ENCODE measurements around the gene AFF1.
"Not testable (repeated sequence)": the region's sequence is repeated elsewhere in the genome, so short reads cannot be mapped to it uniquely, and the experiment has no call there.

The AFF1 gene

DNA sequence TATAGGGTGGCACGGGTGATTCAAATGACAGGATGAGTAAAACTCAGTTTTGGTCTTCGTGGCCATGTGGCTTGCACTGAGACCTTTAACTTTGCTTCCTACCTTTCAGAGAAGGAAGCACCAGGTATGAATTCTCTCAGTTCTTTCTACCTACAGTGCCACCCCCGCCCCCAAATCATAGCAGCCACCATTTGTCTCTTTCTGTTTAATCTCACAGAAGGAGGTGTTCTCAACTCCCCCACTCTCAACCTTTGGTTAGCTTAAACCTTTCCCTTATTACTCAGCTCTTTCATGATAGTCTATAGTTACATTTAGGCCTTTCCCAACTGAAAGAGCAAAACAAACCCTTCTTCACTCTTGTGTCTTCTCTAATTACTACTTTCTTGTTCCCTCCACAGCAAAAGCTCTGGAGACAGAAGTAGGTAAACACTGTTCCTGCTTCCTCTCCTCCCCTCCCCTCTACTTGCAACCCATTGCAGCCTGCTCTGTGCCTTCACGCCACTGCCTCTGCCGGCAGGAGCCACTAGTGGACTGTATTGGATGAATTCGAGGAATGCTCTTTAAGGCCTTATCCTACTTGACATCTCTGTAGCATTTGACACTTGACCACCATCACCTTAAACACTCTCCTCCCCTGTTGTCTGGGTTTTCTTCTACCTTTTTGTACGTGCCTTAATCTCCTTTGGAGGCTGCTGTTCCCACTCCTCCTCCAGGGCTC lies 123.7 kb downstream of the AFF1 start:
- peak; percentile 83 for DNase-seq

DNA sequence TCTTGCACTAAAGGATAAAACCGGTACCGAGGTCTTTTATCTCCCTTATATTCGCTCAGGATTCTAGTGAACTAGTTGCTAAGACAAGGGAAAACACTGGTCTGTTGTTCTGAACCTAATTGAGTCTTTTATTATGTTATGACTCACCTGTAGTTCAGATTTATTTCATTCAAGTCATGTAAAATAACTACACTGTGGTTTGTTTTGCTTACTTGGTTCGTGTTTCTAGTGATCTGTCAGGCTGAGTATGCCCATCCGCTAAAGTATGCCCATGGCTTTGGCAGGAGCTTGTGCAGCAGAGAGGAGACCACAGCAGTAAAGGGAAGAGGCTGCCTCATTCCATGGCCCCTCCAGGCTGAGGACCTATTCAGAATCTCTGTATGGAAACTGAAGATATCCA lies 126.1 kb downstream of the AFF1 start:
- DNase-seq, result peak; percentile 72

DNA sequence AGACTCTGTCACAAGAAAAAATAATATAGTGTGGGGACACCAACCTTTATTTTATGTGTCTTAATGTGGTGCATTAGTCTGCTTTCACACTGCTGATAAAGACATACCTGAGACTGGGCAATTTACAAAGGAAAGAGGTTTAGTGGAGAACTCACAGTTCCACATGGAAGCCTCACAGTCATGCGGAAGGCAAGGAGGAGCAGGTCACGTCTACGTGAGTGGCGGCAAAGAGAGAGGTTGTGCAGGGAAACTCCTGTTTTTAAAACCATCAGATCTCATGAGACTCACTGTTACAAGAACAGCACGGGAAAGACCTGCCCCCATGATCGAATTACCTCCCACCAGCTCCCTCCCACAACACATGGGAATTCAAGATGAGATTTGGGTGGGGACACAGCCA lies 130.2 kb downstream of the AFF1 start:
- DNase-seq, result no peak

DNA sequence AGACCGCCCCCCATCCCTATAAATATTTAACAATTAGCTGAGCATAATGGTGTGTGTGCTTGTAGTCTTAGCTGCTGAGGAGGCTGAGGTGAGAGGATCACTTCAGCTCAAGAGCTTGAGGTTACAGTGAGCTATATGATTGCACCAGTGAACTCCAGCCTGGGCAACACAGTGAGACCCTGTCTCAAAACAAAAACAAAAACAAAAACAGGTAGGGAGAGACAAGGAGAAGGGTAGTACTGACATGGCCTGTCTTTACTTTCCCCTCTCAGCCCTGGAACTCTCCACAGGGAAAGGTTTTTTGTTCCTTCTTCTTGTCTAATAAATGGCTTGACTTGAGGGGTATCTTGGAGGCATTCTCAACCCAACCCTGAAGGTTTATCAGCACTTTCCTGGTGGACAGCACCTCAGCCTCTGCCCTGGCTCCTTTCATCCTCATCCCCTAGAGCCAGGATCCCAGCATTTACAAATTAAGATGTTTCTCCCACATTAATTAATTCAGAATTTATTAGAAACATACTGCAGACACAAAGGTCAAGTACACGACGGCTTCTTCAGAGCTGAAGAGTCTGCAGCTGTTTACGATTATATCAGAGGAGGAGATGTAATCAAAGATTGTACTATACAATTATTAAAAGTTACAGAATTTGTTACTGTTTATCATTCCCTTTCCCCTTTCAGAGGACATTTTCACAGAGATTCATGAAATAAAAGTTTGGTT lies 131.8 kb downstream of the AFF1 start:
- no peak for DNase-seq

DNA sequence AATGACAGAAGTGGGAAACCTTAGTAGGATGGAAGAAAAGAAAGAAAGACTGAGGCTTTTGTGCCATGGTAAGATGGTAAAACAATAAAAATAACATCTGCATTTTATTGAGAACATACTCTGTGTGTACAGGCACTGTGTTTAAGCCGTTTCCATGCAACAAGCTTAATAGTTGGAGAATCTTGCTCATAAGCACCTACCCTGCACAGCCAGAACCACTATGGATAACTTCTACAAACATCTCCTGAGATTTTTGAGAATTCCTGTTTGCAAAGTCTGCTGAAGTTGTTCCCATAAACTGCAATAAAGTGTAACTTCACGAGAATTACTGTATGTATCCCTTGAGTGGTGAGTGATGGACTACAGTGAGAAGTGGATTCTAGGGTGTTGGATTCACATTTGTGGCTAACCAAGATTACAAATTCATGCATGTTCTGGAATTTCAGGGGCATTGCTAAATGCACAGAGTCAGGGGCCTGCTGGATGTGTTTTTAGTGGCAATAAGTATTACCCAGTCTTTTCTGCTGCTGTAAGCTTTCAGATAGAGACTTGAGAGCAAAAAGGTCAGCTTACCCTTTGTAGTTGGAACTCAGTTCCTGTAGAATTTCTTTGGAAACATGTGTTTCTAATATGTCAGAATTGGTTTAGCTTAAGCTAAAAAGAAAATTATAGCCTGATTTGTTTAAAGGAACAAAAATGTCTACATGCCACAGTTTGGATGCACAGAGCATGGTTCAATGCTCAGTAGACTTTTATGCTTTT lies 132.5 kb downstream of the AFF1 start:
- no peak for DNase-seq

DNA sequence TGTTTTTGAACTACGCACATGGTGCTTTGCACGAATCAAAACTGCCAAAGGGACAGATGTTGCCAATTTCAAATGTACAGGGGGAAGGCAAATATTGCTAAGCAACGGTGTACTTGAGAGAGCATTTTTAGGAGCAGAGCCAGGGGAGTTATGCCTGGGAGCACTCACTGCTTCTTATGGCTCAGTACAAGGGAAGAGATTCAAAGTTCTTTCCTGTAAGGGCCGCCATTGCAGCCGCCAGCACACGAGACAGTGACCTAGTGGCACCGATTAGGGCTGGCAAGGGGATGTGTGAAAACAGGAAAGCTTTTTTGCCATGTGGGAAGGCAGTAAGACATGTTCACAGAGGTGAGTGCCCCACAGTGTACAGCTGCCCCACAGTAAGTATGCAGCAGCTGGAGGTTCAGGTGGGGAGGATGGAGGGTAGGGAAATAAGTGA lies 133.8 kb downstream of the AFF1 start:
- DNase-seq, result no peak

DNA sequence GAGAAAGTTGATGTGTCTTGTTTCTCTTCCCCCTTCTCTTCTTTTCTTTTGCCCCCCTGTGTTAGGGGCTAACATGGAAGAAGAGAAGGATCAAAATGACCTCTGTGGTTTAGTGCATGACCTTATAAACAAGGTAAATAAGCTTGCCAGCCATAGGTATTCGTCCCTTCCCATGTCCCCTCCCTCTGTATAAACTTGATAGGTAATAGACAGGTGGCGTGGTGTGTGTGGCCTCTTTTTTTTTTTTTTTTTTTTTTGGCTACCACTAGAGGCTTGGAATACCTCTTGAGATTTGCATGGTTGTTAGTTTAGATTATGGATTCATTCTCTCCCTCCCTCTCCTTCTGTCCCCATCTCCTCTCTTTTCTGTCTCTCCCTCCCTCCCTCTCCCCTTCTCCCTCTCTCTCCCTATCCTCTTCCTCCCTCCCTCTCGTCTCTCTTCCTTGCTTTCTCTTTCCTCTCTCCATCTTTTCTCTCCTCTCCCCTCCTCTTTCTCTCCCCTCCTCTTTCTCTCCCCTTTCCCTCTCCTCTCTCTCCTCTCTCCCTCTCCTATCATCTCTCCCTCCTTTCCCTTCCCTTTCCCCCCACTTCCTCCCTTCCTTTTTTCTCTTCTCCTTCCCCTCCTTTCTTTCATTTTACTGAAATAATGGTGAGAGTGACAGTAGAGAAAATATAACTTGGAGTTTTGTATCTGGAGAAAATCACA lies 134.4 kb downstream of the AFF1 start:
- DNase-seq, result no peak

DNA sequence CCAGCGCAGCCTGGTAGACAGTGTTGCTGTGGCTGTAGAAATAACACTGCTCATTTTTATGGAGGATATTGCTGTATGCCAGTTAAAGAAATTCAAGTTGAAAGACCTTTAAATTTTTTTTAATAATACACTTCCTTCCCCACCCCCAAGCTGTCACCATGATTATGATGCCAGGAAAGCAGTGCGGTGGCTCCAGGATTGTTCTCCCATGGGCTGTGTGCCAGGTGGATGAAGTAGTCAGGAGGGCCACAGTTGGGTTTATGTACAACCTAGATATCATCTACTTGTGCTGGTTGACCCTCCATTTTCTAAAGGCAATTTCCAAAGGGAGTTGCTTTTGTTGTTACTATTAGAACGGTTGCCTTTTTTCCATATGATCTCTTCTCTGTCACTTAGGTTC lies 136.6 kb downstream of the AFF1 start:
- DNase-seq, result no peak

DNA sequence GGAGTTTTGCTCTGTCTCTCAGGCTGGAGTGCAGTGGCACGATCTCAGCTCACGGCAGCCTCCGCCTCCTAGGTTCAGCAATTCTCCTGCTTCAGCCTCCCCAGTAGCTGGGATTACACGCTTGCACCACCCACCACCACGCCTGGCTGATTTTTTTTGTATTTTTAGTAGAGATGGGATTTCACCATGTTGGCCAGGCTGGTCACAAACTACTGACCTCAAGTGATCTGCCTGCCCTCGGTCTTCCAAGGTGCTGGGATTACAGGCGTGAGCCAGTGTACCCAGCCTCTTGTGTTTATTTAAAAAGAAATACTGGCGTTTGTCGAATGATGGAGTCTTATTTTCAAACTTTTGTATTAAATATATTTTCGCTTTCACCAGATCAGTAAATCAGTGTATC lies 137.7 kb downstream of the AFF1 start:
- DNase-seq, result not testable (repeated sequence)

DNA sequence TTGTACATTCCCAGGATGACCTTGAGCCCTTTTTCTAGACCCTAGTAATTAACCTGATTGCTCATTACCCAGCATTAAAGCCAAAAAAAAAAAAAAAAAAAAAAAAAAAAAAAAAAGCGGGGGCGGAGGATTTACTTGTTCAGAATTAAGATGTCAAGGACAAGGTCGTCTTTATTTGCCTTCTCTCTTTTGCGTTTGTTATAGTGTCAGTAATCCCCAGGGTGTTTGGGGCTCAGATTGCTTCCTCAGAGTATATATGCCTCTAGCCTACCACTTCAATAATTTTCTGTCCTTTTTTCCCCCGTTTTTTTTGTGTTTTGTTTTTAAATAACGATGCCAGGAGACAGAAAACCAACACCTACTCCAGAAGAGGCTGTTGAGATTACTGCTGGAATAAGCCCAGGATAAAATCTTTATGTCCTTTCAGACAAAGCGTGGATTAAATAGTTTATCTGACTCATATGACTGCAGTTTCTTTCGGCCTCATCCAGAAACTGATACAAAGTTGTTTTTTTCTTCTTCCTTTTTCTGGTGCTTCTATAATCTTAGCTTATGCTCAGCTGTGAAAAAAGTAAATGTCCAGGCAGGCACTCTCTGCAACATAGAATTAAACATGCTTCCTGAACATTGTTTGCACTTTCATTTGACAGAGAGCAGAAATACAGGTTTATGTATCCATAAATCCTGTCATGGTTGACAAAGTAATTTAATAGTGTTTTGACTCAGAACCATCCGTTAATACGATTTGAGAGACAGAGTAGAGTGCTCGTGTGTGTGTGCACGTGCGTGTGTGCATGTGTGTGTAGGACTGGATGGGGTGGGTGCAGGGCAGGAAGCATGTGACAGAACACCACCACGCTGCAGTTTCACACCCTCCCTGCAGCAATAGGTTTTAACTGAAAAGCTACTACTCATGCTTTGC lies 138.6 kb downstream of the AFF1 start:
- DNase-seq, result peak; percentile 86

DNA sequence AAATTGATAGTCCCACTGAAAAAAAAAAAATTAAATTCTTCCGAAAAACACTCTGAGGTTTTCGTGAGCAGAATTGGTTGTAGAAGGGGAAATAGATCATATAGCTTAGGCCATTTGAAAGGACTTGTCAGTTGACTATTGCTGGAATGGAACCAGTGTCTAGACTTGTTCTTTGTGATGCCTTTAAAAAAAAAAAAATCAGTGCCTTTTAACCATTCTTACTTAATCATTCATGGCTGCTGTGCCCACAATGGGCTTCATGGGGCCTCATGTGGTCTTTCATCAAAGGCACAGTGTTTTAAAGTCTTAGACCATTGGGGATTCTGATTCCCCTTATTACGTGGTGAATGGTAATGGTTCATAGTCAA lies 139.3 kb downstream of the AFF1 start:
- DNase-seq, result no peak

DNA sequence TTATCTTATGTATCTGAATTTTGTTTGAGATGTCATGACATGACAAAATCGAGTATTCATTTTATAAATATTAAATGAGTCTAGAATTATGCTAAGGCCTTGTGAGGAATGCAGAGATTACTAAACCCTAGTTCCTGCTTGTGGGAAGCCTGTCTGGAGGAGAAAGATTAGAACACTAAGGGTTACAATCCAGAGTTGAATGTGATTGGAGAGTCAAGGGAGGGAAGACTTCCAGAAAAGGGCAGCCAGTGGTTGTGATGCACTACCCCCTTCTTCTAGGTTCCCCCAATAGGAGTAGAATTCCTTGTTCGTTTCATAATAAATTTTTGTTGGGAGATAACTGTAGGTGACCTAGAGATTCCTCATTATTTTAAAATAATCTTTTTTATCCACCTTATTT lies 141.1 kb downstream of the AFF1 start:
- no peak for DNase-seq

DNA sequence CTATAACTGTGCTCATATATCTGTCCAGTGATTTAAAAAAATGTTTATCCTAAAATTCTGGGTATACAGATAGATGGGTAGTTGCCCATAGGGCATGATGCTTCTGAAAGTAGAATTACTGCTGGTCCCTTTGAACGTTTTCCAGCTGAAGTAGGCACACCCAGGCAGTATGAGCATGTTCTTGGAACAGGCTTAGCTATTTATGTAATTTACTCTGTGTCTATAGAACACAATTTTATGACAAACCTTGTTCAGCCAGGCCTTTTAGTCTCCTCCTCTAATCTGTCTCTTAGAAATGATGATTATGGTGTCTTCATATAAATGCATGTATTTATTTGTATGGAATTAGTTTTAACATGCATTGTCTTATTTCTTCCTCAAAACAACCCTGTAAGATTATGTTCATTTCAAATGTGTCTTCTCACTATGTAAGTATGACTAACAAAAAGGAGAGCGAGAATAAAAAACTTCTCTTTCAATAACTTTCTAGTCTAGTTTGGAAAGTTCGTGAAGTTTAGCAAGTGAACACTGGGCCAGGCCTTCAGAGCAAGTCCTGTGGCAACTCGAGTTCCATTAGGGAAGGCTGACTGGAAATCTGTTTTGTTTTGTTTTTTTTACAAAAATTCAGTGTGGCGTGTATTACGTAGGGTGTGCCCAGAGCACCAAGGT lies 142.0 kb downstream of the AFF1 start:
- DNase-seq, result no peak

DNA sequence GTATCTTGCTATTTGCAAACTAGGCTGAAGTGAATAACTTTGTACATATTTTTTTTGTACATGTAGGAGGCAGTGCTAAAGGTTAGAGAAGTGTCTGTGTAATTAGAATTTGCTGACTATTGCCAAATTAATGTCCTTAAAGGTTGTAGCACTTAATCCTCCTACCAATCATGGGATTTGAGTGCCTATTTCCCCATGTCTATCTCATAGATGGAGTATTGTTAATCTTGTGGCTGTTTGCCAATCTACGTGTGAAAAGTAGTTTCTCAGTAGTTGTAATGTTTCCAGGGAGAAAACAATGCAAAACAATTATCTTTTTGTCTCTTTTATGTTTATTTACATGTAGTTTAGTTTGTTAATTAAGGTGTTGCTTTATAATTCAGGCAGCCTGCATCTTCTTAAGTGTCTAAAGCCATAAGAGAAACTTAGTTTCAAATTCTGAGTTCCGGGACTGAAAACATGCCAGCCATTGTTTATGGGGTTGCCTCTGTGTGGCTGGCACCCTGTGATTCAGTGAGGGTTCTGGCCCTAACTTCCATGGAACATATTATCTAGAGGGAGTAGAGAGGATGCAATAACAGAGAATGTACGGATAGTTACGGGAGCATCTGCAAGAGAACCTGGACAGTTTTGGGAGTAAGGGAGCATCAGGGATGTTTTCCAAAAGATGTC lies 143.2 kb downstream of the AFF1 start:
- no peak for DNase-seq

DNA sequence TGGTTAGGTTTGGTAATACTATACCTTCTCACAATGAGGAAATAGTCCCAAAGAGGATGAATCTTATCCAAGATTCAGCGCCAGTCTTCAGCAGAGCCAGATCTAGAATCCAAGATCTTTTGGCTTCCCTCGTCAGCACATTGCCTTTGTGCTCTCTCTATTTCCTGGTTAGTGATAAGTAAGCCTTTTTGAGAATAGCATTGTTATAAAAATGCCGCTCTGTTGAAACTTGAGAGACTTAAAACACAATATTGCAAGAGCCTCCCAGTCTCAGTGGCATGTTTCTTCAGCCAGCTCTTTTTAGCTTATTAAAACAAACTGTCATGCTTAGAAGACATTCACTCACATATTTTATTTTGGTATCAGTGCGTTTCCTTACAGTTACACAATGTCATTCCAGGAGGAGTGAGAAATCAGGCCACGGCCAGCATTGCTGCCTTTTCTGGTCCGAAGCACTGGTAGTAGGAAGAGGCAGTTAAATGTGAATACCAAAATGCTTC lies 144.2 kb downstream of the AFF1 start:
- DNase-seq, result no peak

DNA sequence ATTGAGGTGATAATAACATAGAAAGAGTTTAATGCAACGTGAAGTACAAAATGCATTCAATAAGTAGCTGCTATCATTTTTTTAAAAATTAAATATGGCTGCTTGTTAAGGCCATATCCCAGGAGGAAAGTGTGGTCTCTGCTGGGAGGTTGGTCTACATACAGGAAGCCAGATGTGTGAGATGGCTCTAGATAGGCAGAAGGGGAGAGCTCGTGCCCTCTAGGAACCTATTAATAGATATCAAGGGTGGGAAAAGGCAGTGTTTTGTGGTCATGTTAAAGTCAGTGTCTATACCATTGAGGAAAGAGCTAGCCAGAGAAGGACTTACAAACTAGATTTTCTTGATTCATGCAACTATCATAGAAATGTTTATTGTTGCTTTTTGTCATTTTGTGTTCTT lies 145.2 kb downstream of the AFF1 start:
- DNase-seq, result no peak

DNA sequence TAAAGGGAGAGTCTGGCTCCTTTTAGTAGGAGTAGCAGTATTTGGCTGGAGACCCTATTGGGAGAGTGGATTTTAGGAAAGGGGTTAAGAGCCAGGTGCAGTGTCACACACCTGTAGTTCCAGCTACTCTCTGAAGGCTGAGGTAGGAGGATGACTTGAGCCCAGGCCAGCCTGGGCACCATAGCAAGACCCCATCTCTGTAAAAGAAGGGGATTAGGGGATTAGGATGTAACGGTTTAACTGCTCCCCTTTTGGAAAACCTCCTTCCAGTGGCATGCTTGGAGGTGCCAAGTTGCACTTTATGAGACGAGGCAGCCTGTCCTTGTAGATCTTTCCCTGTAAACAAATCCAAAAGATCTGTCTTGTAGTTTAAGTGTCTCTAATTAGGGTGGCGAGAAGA lies 145.7 kb downstream of the AFF1 start:
- no peak for DNase-seq

DNA sequence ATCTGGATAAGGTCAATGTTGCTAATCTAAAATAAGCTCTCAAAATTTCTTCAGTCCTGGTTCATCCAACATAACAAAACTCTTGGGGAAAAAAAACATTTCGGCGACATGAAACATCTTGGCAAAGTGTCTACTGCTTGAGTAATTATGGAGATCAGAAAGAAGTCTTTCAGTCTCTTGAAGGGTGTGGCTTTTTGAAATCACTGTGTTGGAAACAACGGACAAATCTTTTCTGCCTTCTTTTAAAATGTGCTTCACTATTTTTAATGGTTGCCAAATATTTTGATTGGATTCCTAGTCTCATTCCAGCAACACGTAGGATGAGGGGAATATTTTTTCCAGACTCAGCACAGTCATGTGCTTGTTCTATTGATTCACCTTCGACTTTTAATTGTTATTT lies 147.0 kb downstream of the AFF1 start:
- no peak for DNase-seq

DNA sequence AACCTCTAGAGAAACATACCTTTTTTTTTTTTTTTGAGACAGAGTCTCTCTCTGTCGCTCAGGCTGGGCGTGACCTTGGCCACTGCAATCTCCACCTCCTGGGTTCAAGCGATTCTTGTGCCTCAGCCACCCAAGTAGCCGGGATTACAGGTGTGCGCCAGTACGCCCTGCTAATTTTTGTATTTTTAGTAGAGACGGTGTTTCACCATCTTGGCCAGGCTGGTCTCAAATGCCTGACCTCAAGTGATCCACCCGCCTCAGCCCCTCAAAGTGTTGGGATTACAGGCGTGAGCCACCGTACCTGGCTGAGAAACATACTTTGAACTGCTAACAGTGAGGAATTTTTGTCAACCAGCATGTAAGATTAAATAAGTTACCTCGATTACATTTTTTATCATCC lies 150.9 kb downstream of the AFF1 start:
- not testable (repeated sequence) for DNase-seq

DNA sequence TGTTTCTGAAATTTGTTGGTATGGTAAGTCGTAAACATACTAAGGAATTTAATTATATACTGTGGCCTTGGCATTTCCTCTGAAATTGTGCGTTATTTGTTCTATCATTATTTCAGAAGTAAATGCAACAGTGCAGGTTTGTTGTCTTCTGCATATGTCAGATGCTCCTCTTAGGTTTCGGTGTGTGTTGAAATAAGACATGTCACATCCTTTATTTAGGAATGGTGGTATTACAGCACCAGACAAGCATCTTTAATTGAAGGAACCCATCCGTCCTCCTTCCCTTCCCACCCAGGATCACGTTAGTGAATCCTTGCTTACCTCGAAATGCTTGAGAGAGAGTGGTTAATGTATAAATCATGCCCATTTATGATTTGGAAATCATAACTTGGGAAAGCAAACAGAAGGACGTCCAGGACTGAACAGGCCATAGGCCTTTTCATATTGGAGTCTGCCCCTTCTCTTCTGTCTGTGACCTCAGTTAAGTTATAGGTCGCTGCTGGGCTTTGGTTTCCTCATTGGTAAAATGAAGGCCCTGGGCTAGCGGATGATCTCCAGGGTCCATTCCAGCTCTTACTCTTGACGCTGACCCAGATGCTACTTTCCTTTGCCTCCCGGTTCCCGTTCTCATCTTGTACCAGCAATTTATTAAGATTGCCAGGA lies 151.5 kb downstream of the AFF1 start:
- no peak for DNase-seq
